Calu3 (cell line): ENCODE results near the gene ALDH7A1. TPM values are rescaled to one million over a fixed set of nuclear protein-coding genes. Genes with fewer than 3 reads are reported as not detected.

Experiments used
- BruUV-seq: library from RNA; stranded (reverse); fragments of 400-500 nt; replicated peaks from 2 replicates; lab custom pipeline; 2021; lab: Mats Ljungman, UMichigan
- CTCF ChIA-PET: fragments of 300-600 bp; sonication (Branson Sonifier 250); formaldehyde crosslinking; loops from one replicate; lab custom pipeline; 2022; ENCODE audit warnings: antibody characterized with exemption; lab: Charles Lee
- DNase-seq: peaks from one replicate; pipeline ENCODE4 v3.0.0; 2022
- H3K27ac Mint-ChIP-seq: one replicate; pipeline ENCODE4 v1.8.0; 2022; ENCODE audit warnings: mixed read lengths; ENCODE audit not compliant: unreplicated experiment
- H3K27me3 Mint-ChIP-seq: one replicate; pipeline ENCODE4 v1.8.0; 2022; ENCODE audit warnings: mixed read lengths; ENCODE audit not compliant: unreplicated experiment
- H3K36me3 Mint-ChIP-seq: one replicate; pipeline ENCODE4 v1.8.0; 2022; ENCODE audit warnings: mild to moderate bottlenecking, moderate library complexity, mixed read lengths; ENCODE audit not compliant: insufficient read depth, unreplicated experiment
- H3K4me1 Mint-ChIP-seq: one replicate; pipeline ENCODE4 v1.8.0; 2022; ENCODE audit warnings: mild to moderate bottlenecking, low read depth, mixed read lengths; ENCODE audit not compliant: unreplicated experiment
- H3K4me3 Mint-ChIP-seq: one replicate; pipeline ENCODE4 v1.8.0; 2022; ENCODE audit warnings: mild to moderate bottlenecking, low read depth, moderate library complexity, mixed read lengths; ENCODE audit not compliant: unreplicated experiment
- H3K9me3 Mint-ChIP-seq: one replicate; pipeline ENCODE4 v1.8.0; 2022; ENCODE audit warnings: low read depth, mixed read lengths; ENCODE audit not compliant: unreplicated experiment
- CTCF ChIP-seq: fragments of 200-600 bp; IDR thresholded peaks from one replicate; pipeline ENCODE4 v1.8.0; 2022; ENCODE audit warnings: antibody characterized with exemption; ENCODE audit not compliant: unreplicated experiment
- intact Hi-C: fragments of 100-400 bp; cut with micrococcal nuclease; formaldehyde crosslinking; loops from one replicate; pipeline ENCODE4 v1.10.0; 2022; ENCODE audit not compliant: unreplicated experiment
- total RNA-seq: library from RNA; stranded (reverse); gene quantifications from 2 replicates; pipeline ENCODE4 v1.2.3, GENCODE V29; 2022

The ALDH7A1 gene
- total RNA-seq, 1 experiment from 2014 or later: 108 TPM

- CTCF ChIA-PET: no interaction called here
These were observed 40.6 kb upstream of the ALDH7A1 start for GRCh38 chr5:126635585-126635984.

GRCh38 chr5:126633552-126633951 is 38.5 kb upstream of the ALDH7A1 start:
- no peak for TF ChIP-seq CTCF
- BruUV-seq: no TSS peak
- no peaks in the 10 kb centered on the region for H3K36me3 Mint-ChIP-seq
- CTCF ChIA-PET: no interaction called here
- no peaks in the 10 kb centered on the region for H3K27me3 Mint-ChIP-seq
- H3K9me3 Mint-ChIP-seq: no peaks in the 10 kb centered on the region
- H3K27ac Mint-ChIP-seq: no peak overlapping the region
- H3K4me3 Mint-ChIP-seq: no peak overlapping the region
- no peak for DNase-seq
- no peaks in the 10 kb centered on the region for H3K4me1 Mint-ChIP-seq
- intact Hi-C loops: no loop called here

More at GRCh38 chr5:126635585-126635984, 40.6 kb upstream of the ALDH7A1 start:
- Mint-ChIP-seq H3K4me1 (no peaks in the 10 kb centered on the region), H3K36me3 (no peaks in the 10 kb centered on the region), H3K9me3 (no peaks in the 10 kb centered on the region), H3K4me3 (no peak overlapping the region), H3K27ac (no peak overlapping the region), H3K27me3 (no peaks in the 10 kb centered on the region)
- intact Hi-C loops: no loop called here
- no TSS peak for BruUV-seq
- TF ChIP-seq CTCF: no peak
- no peak for DNase-seq

GRCh38 chr5:126631920-126632319 is 36.9 kb upstream of the ALDH7A1 start:
- no TSS peak for BruUV-seq
- CTCF ChIA-PET: interaction anchor here (0.6 kb wide), 1 partner anchor 58 kb away, joined by 3 read pairs; no protein-coding TSS in a partner anchor
- DNase-seq: no peak
- Mint-ChIP-seq H3K9me3 (no peaks in the 10 kb centered on the region), H3K36me3 (no peaks in the 10 kb centered on the region), H3K27me3 (no peaks in the 10 kb centered on the region), H3K4me3 (no peak overlapping the region), H3K27ac (no peak overlapping the region), H3K4me1 (no peaks in the 10 kb centered on the region)
- intact Hi-C loops: no loop called here
- TF ChIP-seq CTCF: no peak

GRCh38 chr5:126628102-126628501 is 33.1 kb upstream of the ALDH7A1 start:
- no peak overlapping the region for H3K27ac Mint-ChIP-seq
- CTCF ChIA-PET: no interaction called here

More at GRCh38 chr5:126628102-126628501, 33.1 kb upstream of the ALDH7A1 start:
- Mint-ChIP-seq H3K9me3 (no peaks in the 10 kb centered on the region), H3K36me3 (peaks cover 23% of the 10 kb centered on the region), H3K27me3 (no peaks in the 10 kb centered on the region), H3K4me1 (peaks cover 19% of the 10 kb centered on the region), H3K4me3 (no peak overlapping the region)
- no TSS peak for BruUV-seq
- TF ChIP-seq CTCF: no peak
- DNase-seq: no peak
- intact Hi-C loops: no loop called here
